ENCODE measurements around the gene SSMEM1. TPM values are rescaled to one million over a fixed set of nuclear protein-coding genes. Genes with fewer than 3 reads are reported as not detected.

The SSMEM1 gene
- total and polyA plus RNA-seq, 2 of the 4 experiments (the other 2 are of a cell fraction) = 0.07 TPM; not detected in 1

Other genes starting within 250 kb of the SSMEM1 start
- gene ZC3HC1, start 156.5 kb upstream of the SSMEM1 start, total RNA-seq (2012; rRNA removed) = 19.4 and 26.3 TPM in 2 replicates
- 27.2 and 28.2 TPM in 2 replicates for gene ZC3HC1, start 156.5 kb upstream of the SSMEM1 start, polyA plus RNA-seq (2012; rRNA removed)
- 27.1 and 34.2 TPM in 2 replicates for gene KLHDC10, start 137.3 kb upstream of the SSMEM1 start, total RNA-seq (2012; rRNA removed)
- 12.4 and 13.3 TPM in 2 replicates for gene KLHDC10, start 137.3 kb upstream of the SSMEM1 start, polyA plus RNA-seq (2012; rRNA removed)
- 11.1 and 11.3 TPM in 2 replicates for gene TMEM209, start 2.5 kb upstream of the SSMEM1 start, total RNA-seq (2012; rRNA removed)
- 8.0 and 8.4 TPM in 2 replicates for gene TMEM209, start 2.5 kb upstream of the SSMEM1 start, polyA plus RNA-seq (2012; rRNA removed)
- gene CPA2, start 59.0 kb downstream of the SSMEM1 start, total RNA-seq (2012; rRNA removed) = not detected in 2 replicates
- gene CPA2, start 59.0 kb downstream of the SSMEM1 start, polyA plus RNA-seq (2012; rRNA removed) = 0.05 TPM in 1 of 2 replicates, not detected in the other
- 365 and 382 TPM in 2 replicates for gene CPA4, start 85.3 kb downstream of the SSMEM1 start, total RNA-seq (2012; rRNA removed)
- 287 and 316 TPM in 2 replicates for gene CPA4, start 85.3 kb downstream of the SSMEM1 start, polyA plus RNA-seq (2012; rRNA removed)
- under 0.01 TPM in 1 of 2 replicates, not detected in the other for gene CPA5, start 137.0 kb downstream of the SSMEM1 start, total RNA-seq (2012; rRNA removed)
- gene CPA5, start 137.0 kb downstream of the SSMEM1 start, polyA plus RNA-seq (2012; rRNA removed) = 0.53 and 0.86 TPM in 2 replicates
- not detected in 2 replicates for gene CPA1, start 172.6 kb downstream of the SSMEM1 start, total RNA-seq (2012; rRNA removed)
- not detected in 2 replicates for gene CPA1, start 172.6 kb downstream of the SSMEM1 start, polyA plus RNA-seq (2012; rRNA removed)
- gene CEP41, start 233.2 kb downstream of the SSMEM1 start, total RNA-seq (2012; rRNA removed) = 11.1 and 12.2 TPM in 2 replicates
- 18.8 and 21.9 TPM in 2 replicates for gene CEP41, start 233.2 kb downstream of the SSMEM1 start, polyA plus RNA-seq (2012; rRNA removed)

Data from IMR-90 (cell line).